NCI-H2029 (cell line): ENCODE measurements around the gene CAPS.

Experiments used
- DNase-seq: peaks from one replicate; lab custom pipeline; 2025; lab: John Stamatoyannopoulos, UW

CAPS gene

DNA sequence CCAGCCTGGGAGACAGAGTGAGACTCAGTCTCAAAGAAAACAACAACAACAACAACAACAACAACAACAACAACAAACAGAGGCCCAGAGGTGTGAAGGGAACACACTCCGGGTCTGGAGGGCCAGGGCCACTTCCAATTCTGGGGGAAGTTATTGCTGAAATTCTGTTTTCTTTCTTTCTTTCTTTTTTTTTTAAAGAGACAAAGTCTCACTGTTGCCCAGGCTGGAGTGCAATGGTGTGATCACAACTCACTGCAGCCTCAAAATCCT, 3.5 kb upstream of the CAPS start:
- DNase-seq, result no peak

DNA sequence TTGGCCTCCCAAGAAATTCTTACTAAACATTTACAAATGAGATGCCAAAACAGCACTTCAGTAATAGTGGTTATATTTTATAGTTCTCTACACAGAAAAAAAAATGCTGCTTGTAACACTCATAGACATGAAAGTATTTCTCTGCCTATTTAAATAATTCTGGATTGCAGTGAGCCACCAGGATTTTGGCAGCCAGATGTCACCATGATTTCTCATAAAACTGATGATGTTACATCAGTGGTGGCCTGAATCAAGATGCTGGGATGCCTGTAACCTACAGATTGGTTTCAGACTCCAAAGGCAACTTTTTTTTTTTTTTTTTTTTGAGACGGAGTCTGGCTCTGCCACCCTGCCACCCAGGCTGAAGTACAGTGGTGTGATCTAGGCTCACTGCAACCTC, 2.7 kb upstream of the CAPS start:
- no peak for DNase-seq

DNA sequence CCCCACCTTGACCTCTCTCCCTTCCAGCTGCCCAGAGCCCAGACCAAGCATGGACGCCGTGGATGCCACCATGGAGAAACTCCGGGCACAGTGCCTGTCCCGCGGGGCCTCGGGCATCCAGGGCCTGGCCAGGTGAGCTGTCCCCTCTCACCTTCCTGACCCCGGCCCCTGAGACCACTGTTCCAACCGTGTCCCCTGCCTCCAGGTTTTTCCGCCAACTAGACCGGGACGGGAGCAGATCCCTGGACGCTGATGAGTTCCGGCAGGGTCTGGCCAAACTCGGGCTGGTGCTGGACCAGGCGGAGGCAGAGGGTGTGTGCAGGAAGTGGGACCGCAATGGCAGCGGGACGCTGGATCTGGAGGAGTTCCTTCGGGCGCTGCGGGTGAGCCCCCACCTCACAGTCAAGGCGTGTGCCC, 312 bp downstream of the CAPS start:
- no peak for DNase-seq

DNA sequence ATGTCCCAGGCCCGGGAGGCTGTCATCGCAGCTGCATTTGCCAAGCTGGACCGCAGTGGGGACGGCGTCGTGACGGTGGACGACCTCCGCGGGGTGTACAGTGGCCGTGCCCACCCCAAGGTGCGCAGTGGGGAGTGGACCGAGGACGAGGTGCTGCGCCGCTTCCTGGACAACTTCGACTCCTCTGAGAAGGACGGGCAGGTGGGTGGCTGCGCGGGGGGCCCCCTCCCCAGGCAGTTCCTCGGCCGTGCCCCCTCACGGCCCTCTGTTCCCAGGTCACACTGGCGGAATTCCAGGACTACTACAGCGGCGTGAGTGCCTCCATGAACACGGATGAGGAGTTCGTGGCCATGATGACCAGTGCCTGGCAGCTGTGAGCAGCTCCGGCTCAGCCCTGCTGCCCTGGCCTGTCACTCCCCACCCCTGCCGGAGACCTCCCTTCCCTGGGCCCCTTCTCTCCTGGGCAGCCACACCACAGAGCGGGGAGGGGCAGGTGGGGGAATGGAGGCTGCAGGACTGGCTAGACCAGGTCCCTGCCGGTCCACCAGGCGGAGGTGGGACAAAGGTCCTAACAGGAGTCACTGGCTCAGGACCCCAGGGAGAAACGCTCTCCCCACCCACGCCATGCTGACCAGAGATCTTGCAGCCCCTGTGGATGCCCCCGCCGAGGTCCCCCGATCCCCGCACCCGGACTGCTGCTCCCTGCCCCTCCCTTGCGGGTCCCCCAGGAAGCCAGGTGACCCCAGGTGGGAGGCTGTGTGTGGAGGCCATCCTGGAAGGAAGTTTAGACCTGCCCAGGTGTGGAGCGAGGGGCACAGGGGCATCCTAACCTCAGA, 1.1 kb downstream of the CAPS start:
- DNase-seq, result no peak

DNA sequence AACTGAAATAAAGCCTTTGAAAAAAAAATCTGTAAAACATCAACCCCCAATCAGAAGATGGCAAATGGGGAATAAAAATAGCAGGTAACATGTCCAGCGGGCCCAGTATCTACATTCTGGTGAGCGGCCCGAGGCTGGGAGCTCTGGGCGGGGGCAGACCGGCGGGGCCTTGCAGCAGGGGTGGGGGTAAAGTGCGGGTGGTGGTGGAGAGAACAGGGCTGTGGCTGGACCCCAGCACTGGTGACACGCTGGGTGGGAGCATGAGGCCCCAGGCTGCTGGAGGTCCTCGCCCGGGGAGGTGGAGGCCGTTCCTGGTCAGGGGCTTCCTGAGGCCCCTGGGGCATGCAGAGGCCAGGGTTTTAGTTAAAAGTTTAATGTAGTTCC, 1.7 kb downstream of the CAPS start:
- DNase-seq, result no peak

DNA sequence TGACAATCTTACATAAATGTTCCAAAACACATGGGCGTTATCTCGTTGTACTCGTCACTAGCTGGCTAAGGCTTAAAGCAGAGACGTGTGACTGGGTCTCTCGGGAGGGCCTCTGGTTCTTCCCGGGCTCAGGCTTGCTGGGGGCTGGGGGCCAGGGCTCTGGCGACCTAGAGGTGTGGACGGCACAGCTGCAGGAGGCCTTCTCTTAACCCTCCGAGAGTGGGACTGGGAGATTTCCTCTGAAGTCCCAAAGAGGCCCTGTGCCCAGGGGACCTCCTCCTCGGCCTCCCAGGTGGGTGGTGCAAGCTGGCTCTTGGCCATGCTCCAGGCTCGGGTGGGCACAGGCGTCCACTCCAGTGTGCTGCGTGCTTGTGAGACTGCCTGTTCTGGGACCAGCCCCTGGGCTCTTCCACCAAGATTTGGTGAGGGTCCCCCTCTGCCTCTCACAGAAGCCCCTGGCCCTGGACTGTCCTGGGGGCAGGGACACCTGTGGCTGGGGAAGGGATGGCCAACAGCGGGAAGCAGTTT, 2.2 kb downstream of the CAPS start:
- no peak for DNase-seq

DNA sequence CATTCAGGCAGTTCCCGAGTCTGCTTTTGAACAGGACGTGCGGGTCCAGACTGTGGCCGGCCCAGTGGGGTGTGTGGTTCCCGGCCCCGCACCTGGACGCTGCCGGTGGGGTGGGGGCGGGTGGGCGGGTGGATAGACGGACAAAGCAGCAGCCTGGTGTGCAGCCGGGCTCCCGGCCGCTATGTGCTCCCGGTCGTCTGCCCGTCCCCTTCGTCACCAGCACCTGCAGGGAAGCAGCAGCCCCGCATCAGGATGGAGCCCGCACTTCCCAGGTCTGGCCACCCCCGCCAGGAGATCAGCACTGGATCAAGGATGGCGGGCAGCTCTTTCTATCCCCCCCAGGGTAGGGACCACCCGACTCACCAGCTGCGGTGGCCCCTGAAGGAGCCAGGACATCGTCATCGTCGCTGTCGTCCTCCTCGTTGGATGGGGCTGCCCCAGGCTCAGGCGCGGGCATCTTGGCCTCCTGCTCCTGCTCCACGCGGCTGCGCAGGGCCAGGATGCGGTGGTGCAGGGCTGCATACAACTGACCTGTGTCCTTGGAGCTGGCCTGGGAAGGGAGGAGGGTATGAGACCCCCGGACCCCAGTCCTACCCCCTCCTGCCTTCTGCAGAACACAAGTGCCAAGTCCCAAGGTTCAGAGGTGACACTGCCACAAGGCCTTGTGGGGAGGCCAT, 3.5 kb downstream of the CAPS start:
- DNase-seq, result no peak

DNA sequence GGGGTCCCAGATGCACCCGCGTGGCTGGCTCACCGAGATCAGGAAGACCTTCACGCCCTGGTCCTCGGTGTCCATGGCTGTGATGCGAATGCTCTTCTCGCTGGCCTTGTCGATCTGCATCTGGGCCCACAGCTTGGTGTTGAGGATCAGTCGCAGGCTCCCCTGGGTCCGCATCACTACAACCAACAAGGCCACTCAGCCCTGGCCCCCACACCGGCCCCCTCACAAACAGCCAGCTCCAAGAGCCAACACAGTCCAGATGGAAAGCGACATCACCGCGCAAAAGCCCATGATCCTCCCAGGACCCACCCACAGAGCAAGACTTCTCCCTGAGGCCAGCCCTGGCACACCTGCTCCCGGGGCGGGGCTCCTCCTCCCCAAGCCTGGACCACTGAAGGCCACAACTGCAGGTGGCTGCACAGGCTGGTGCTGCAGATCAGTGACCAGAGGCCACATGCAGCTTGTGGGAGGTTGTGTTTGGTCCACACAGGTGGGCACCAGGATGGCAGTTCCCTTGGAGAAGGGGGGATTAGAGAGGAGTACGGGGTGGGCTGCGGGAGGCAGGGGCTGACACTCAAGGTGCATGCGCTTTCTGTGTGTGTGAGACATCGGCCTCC, 4.5 kb downstream of the CAPS start:
- no peak for DNase-seq

DNA sequence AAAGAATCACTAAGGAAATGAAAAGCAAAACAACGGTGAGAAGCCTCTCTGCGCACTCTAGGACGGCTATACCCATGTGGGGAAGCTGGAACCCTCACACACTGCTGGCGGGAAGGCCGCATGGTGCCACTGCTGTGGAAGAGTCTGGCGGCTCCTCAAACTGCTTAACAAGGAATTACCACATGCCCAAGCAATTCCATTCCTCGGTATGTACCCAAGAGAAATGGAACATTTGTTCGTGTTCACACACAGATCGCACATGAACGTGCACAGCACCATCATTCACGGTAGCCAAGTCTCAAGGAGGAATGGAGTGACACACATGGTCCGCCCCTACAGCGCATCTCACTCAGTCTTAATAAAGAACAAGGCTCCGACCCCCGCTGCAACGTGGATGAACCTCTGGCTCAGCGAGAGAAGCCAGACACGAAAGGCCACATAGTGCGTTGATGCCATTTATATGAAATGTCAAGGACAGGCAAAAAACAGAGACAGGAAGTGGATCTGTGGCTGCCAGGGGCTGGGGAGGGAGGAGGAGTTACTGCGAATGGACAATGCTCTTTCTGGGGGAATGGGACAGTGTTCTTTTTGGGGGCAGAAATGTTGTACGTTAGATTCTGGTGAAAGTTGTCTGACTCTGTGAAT, 7.6 kb downstream of the CAPS start:
- no peak for DNase-seq

DNA sequence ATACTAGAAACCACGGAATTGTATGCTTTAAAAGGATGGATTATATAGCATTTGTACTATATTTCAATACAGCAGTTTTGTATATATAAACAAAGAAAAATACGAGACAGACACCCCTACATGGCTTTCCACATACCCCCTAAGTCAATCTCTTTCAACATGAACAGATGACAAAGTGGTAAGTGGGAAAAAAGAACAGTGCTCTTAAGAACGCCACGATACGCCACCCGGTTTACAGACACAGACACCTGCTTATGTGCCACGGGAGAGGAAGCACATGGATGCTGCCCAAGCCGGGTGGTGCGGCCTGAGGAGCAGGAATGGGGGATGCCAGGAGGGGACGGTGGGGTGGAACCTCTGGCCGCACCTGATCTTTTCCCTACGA, 8.1 kb downstream of the CAPS start:
- DNase-seq, result no peak

DNA sequence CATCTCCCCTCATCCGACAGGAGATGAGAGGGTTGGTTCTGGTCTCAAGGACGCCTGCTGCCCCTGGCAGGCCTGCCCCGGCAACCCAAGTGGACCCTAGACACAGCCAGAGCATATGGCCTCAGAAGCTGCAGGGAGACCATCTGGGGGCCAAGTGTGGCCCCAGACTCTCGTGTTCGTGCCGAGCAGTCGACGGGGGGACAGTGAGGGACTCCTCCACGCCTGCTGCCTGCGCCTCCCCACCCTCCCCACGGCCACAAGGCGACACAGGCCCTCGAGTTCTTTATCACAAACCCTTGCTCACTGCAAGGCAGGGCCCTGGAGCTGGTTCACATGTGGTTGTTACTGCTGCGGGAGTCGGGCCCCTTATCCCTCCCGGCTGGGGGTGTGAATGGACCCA, 9.3 kb downstream of the CAPS start:
- no peak for DNase-seq

DNA sequence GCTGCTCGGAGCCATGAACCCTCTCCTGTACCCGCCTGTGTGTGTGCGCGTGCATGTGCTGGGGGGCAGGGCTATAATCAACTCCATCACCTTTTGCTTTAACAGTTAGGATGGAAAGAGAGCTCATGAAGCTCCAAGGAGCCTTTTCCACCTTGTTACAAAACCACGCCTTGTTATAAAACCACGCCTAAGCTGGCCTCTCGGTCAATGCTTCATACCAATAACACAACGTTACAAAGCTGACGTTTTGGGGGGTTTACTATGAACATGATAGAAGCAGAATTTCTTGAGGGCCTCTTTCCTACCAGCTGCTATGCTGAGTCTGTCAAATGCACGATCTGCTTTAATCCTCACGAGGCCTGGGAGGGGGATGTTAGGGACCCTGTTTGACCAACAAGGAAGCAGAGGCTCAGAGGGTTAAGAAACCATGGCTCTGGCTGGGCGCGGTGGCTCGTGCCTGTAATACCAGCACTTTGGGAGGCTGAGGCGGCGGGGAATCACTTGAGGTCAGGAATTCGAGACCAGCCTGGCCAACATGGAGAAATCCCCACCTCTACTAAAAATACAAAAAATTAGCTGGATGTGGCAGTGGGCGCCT, 11.9 kb downstream of the CAPS start:
- DNase-seq, result no peak

DNA sequence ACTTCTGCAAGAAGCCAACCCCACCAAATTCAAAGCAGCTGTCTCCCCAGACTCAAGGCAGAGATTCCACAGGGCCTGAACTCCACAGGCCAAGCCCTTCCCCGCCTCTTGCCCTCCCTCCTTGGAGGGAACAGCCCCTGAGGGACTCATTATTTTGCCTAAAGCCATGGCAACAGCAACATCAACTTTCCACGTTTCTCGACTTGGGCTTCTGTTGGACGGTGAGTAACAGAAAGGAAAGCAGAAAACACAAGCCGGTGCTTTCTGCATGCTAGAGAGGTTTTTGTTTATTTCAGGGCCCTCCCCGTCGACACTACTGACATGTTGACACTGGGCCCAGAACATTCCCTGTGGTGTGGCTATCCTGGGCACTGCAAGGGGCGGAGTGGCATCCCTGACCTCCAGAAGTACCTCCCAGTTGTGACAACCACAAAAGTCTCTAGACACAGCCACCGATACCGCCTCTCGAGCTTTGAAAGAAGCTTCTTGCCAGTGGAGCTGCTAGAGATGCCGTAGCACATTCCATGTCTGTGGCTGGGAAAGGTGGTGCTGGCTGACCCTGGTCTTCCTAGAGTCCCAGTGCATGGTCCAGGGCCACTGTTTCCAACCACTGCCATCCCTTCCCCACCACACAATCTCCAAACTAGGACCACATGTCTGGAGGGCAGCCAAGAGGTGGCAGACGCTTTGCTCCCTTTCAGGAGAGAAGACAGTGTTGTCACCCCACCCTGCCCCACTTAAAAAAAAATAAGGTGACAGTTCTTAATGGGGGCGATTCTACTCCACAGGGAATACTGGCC, 12.8 kb downstream of the CAPS start:
- no peak for DNase-seq

DNA sequence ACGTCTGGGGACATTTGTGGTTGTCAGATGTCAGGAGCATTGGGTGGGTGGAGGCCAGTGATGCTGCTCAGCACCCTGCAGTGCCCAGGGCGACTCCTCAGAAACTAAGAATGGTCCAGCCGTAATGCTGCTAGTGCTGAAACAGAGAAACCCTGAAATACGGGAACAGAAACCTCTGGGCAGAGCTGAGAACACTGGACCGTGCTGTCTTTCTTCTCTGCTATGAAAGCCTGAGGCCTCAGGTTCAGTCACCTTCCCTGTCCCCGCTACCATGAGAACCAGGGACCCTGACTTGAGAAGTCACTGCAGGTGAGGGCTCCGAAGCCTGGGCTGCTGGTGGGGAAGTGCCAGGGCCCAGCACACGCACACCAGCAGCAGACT, 13.4 kb downstream of the CAPS start:
- DNase-seq, result no peak

DNA sequence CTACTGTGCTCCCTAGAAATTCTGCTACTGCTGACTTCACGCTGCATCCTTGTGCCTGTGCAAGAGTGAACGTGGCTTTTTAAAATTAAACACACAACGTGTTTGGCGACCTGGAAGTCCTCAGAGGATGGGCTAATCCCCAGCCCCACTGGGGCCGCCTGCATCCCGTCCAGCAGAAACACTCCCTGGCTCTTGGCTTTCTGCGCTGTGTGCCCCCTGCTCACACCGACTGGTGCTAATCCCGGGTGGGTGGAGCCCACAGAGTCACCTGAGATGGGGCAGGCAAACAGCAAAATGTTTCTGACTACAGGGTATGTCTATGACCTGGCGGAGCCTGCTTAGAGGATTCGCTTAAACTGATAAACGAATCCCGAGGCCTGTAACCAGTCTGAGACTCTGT, 15.1 kb downstream of the CAPS start:
- DNase-seq, result no peak

DNA sequence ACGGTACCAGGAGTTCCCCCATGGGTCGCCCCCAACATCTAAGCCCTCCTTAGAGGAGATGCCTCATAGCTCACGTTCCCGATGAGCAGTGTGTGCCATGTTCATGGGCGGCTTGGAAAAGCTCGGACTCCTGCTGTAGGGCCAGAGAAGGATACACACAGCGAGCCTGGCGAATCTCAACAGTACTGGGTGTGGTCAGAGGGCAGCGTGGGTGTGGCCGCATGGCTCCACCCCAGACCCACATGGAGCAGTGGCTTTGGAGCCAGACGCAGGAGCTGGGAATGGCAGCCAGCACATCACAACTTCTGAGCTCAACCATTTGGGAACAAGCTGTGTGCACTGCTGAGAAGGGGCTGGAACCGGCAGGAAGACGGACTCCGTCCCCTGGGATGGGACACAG, 15.6 kb downstream of the CAPS start:
- DNase-seq, result no peak

DNA sequence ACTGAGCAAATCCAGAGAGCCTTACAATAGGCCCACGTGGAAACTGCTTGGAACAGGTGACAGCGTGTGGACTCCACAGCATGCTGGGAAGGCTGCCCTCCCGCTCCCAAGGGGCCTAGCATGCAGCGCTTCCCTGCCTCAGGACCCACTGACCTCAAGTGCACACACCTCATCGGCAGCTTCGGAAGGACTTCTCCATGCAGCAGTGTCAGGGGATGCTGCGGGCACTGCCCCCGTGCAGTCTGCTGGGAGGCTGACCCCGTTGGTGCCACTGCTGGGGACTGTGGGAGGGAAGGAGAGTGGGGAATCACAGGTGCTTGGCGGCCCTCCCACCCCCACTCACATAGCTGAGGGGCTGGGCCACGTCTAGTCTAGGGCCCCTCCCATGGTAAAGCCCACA, 17.2 kb downstream of the CAPS start:
- DNase-seq, result no peak

DNA sequence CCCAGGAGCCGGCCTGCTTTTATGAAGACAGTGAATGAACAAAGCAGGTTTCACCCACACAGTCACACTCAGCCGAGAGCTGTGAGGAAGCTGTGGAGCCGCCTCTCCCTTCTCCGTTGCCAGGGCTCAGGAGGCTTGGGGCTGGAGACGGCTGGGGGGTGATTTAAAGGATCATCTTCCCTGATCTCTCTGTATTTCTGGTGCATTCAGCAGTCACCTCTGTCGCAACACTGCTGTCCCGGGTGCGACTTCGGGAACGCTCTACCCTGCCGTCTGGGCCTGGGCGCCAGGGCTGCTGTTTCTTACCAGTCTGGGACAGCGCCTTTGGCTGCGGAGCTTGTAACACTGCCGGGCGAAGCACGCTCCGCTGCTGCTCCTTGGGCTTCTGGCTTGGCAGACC, 18.1 kb downstream of the CAPS start:
- no peak for DNase-seq

DNA sequence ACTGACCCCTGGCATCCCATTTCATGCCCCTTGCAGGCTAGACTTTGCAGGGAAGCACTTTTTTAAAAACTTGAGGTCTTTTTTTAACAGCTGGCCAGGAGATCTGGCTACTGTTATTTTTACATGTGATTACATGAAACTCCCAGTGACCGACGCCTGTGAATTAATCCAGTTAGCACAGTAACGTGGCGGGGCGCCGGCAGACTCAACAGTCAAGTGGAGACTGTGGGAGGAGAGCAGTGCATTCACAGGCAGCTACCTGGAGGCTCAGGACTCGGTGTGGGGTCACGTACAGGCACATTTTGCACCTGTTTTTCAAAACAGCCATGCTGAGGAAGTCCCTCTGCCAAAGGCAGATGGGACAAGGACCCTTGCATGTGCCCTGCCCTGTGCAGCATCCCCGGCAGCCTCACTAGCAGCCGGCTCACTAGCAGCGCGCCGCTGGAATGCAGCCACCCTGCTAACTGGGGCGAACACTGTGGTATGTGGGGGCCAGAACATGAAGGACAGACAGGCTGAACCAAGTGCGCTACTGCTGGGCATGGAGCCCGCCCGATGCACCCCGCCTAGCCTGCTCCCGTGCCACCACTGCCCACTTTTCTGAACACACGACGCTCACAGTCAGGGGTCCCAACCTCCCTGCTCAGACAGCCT, 18.7 kb downstream of the CAPS start:
- DNase-seq, result no peak

DNA sequence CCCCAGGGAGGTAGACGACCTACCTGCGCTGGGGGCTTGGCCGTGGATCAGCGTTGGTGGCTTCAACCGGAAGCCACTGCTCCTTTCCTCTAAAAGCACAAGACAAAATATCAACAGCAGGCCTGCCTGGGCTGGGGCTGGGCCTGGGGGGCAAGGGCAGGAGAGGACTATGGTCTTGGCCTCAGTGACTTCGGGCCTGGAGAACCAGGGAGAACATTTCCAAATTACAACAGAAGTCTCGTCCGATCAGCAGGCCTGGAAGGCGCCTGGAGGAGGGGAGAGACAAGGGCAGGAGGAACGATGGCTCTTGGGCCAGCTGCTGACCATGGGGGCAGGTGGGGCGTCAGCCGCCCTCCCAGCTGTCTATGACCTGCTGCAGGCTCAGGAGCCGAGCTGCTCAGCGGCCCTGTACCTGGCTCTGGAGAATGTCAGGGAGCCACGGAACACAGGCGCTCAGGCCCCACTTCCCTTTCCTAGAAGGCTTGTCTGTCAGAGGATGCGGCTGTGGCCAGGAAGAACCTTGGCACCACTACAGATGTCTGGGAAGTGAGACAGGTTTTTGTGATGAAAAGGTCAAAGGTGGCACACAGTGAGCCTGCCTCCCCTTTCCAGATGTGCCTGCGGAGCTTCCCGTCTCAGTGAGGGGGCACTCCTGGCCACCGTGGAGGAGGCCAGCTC, 19.5 kb downstream of the CAPS start:
- no peak for DNase-seq

DNA sequence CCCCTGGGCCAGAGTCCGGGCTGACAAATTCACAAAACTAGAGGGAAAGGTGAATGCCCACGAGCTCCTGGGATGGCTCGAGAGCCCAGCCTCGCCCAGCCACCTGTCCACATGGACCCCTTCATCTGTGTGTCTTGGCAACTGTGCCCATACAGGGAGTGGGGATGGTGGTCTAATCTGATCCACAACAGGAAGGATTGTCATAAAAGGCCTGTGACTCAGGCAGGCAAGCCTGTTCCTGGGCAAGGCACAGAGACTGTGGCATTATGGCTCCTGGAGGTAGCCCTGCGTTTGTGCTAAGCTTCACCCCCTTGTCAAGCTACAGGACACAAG, 20.0 kb downstream of the CAPS start:
- no peak for DNase-seq
